HL-60 (cell line): Measurements from ENCODE around the gene LIMA1.

Source experiments
- CTCF ChIP-seq: IDR thresholded peaks from one replicate; pipeline ENCODE4 v1.5.1; 2011; ENCODE audit warnings: low read length, control low read depth, inconsistent platforms; ENCODE audit not compliant: insufficient read depth
- POLR2AphosphoS5 ChIP-seq: IDR thresholded peaks from 2 replicates; pipeline ENCODE4 v1.6.1; 2012; ENCODE audit warnings: low read depth
- REST ChIP-seq: IDR thresholded peaks from 2 replicates; pipeline ENCODE4 v1.6.1; 2012; ENCODE audit warnings: low read depth; ENCODE audit not compliant: insufficient replicate concordance

- TF ChIP-seq CTCF: no peak
- no peak for TF ChIP-seq POLR2AphosphoS5
- no peak for TF ChIP-seq REST
These were observed 154.0 kb downstream of the LIMA1 start for GRCh38 chr12:50129290-50129689.
